GM23338 (cell line): ENCODE measurements around the gene BRSK1.

Source experiments
- CREB1 ChIP-seq: fragments of 250-450 bp; sonication (Bioruptor Pico); IDR thresholded peaks from 2 replicates; pipeline ENCODE4 v1.5.0; 2020; ENCODE audit warnings: low read depth, mild to moderate bottlenecking, moderate library complexity
- EZH2 ChIP-seq: fragments of 200-600 bp; sonication (generic); IDR thresholded peaks from one replicate; pipeline ENCODE4 v1.8.0; 2017; ENCODE audit warnings: antibody characterized with exemption, mild to moderate bottlenecking, low read depth; ENCODE audit not compliant: unreplicated experiment
- POLR2AphosphoS5 ChIP-seq: IDR thresholded peaks from 2 replicates; pipeline ENCODE4 v1.6.1; 2016; ENCODE audit warnings: antibody characterized with exemption, low read depth
- REST ChIP-seq: IDR thresholded peaks from one replicate; pipeline ENCODE4 v1.6.1; 2018; ENCODE audit warnings: antibody characterized with exemption; ENCODE audit not compliant: unreplicated experiment
- ZNF331 ChIP-seq: fragments of 250-450 bp; sonication (Bioruptor Pico); IDR thresholded peaks from 2 replicates; pipeline ENCODE4 v1.5.0; 2020; ENCODE audit warnings: low read depth, mild to moderate bottlenecking, moderate library complexity
- TF ChIP-seq, protein P1 (sequence below), 2 experiments: fragments of 200-600 bp in 1 of 2; sonication (generic) in 1 of 2; conservative IDR thresholded peaks; 2 replicates each; pipeline versions ENCODE4 v1.5.1 to v1.6.1; 2016 to 2017; ENCODE audit warnings: antibody characterized with exemption in 2 of 2, low read depth in 2 of 2, mild to moderate bottlenecking in 2 of 2, moderate library complexity in 1 of 2
- TF ChIP-seq, protein P2 (sequence below): IDR thresholded peaks from 2 replicates; pipeline ENCODE4 v1.6.1; 2016; ENCODE audit warnings: antibody characterized with exemption

DNA sequence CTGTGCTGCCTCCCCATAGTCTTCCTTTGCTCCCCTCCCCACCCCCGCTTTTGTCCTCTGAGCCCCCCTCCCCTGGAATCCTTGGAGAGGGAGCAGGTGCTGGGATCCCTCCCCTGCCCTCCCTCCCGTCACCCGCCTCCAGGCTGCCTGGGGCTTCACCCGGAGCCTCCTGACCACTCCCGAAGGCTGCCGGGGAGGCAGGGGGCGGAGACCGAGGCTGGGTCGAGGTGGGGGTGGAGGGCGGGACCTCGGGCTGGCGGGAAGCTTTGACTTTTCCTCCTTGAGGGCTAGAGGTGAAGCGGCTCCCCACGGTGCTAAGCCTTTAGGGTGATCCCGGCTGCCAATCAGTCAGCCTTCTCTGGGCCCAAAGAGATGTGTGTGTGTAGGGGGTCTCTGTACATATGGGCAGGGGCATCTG lies 57.4 kb downstream of the BRSK1 start:
- TF ChIP-seq, protein P1, sequence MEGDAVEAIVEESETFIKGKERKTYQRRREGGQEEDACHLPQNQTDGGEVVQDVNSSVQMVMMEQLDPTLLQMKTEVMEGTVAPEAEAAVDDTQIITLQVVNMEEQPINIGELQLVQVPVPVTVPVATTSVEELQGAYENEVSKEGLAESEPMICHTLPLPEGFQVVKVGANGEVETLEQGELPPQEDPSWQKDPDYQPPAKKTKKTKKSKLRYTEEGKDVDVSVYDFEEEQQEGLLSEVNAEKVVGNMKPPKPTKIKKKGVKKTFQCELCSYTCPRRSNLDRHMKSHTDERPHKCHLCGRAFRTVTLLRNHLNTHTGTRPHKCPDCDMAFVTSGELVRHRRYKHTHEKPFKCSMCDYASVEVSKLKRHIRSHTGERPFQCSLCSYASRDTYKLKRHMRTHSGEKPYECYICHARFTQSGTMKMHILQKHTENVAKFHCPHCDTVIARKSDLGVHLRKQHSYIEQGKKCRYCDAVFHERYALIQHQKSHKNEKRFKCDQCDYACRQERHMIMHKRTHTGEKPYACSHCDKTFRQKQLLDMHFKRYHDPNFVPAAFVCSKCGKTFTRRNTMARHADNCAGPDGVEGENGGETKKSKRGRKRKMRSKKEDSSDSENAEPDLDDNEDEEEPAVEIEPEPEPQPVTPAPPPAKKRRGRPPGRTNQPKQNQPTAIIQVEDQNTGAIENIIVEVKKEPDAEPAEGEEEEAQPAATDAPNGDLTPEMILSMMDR (conservative IDR thresholded peaks at IDR 0.05; ENCODE audit: low read depth in 2 of 2), result no peak
- TF ChIP-seq EZH2 (no peak), POLR2AphosphoS5 (peak; percentile 41; the same call in 1 of the 2 replicates), CREB1 (CRISPR knock-in tag) (no peak), ZNF331 (no peak), REST (no peak)
- TF ChIP-seq, protein P2, sequence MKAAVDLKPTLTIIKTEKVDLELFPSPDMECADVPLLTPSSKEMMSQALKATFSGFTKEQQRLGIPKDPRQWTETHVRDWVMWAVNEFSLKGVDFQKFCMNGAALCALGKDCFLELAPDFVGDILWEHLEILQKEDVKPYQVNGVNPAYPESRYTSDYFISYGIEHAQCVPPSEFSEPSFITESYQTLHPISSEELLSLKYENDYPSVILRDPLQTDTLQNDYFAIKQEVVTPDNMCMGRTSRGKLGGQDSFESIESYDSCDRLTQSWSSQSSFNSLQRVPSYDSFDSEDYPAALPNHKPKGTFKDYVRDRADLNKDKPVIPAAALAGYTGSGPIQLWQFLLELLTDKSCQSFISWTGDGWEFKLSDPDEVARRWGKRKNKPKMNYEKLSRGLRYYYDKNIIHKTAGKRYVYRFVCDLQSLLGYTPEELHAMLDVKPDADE, result no peak
